AG04450 (cell line): ENCODE data around the gene GJD3. TPM values are rescaled to one million over a fixed set of nuclear protein-coding genes. Genes with fewer than 3 reads are reported as not detected.

Source experiments
- CTCF ChIA-PET: fragments of 300-600, 350-600 bp; formaldehyde crosslinking; extraction: SDS; loops from one replicate; lab custom pipeline; 2022; ENCODE audit warnings: antibody characterized with exemption, inconsistent platforms; lab: Charles Lee
- POLR2A ChIA-PET: fragments of 350-600 bp; formaldehyde crosslinking; extraction: SDS; loops from one replicate; lab custom pipeline; 2021; ENCODE audit warnings: antibody characterized with exemption, inconsistent platforms; lab: Yijun Ruan, JAX
- DNase-seq: peaks from one replicate; pipeline ENCODE4 v3.0.0-alpha.2; 2011; ENCODE audit warnings: low read depth, low spot score
- H3K27ac ChIP-seq: one replicate; pipeline ENCODE4 v1.5.1; 2012; ENCODE audit warnings: low read depth, low read length, control low read depth
- H3K27me3 ChIP-seq: one replicate; pipeline ENCODE4 v1.6.0; 2012; ENCODE audit warnings: low read length; ENCODE audit not compliant: control insufficient read depth, insufficient read depth
- H3K4me3 ChIP-seq: 2 replicates; pipeline ENCODE4 v1.5.1; 2011; ENCODE audit warnings: mild to moderate bottlenecking, low read depth, low read length, control low read depth
- H3K9me3 ChIP-seq: 2 replicates; pipeline ENCODE4 v1.5.1; 2012; ENCODE audit warnings: low read length; ENCODE audit not compliant: control insufficient read depth, insufficient read depth
- CTCF ChIP-seq: IDR thresholded peaks from 2 replicates; pipeline ENCODE4 v1.5.1; 2011; ENCODE audit warnings: low read depth, low read length, control low read depth, inconsistent platforms
- polyA plus RNA-seq: library from polyadenylated mRNA; depleted of rRNA; stranded (reverse); fragments of >200 nt; gene quantifications from 2 replicates; pipeline ENCODE4 v1.2.3, GENCODE V29; 2011

The GJD3 gene
- polyA plus RNA-seq, 1 experiment = 0.41 TPM

- TF ChIP-seq CTCF = no peak
- H3K4me3 ChIP-seq = no peak overlapping the region
- CTCF ChIA-PET = no interaction called here
- H3K9me3 ChIP-seq = no peaks in the 10 kb centered on the region; the same call in 1 of the 2 replicates
- no peaks in the 10 kb centered on the region for H3K27me3 ChIP-seq
- no peak for DNase-seq
- POLR2A ChIA-PET = no interaction called here
- H3K27ac ChIP-seq = no peak overlapping the region
These were observed 36.7 kb downstream of the GJD3 start for GRCh38 chr17:40327735-40328385.

- ChIA-PET CTCF (no interaction called here), POLR2A (interaction anchor here (0.7 kb wide), 1 partner anchor 19 kb away, joined by 3 read pairs; no protein-coding TSS in a partner anchor)
- Histone ChIP-seq H3K27ac (no peak overlapping the region), H3K4me3 (no peak overlapping the region), H3K9me3 (no peaks in the 10 kb centered on the region; the same call in 1 of the 2 replicates), H3K27me3 (no peaks in the 10 kb centered on the region)
- DNase-seq = no peak
- no peak for TF ChIP-seq CTCF
These were observed 37.2 kb downstream of the GJD3 start for GRCh38 chr17:40327244-40327729.

- TF ChIP-seq CTCF = no peak
- ChIA-PET POLR2A (interaction anchor here (0.7 kb wide), 1 partner anchor 19 kb away, joined by 3 read pairs; no protein-coding TSS in a partner anchor), CTCF (no interaction called here)
- Histone ChIP-seq H3K27me3 (no peaks in the 10 kb centered on the region), H3K9me3 (no peaks in the 10 kb centered on the region; the same call in 1 of the 2 replicates), H3K27ac (no peak overlapping the region), H3K4me3 (no peak overlapping the region)
- DNase-seq = no peak
These were observed 37.7 kb downstream of the GJD3 start for GRCh38 chr17:40326832-40327199.

GRCh38 chr17:40326014-40326831, 38.3 kb downstream of the GJD3 start:
- ChIA-PET POLR2A (no interaction called here), CTCF (no interaction called here)
- no peak overlapping the region for H3K27ac ChIP-seq
- no peak overlapping the region for H3K4me3 ChIP-seq
- no peaks in the 10 kb centered on the region; the same call in 1 of the 2 replicates for H3K9me3 ChIP-seq
- DNase-seq = no peak
- no peaks in the 10 kb centered on the region for H3K27me3 ChIP-seq
- TF ChIP-seq CTCF = no peak
